ENCODE results near the gene ZNF215.

The ZNF215 gene

DNA sequence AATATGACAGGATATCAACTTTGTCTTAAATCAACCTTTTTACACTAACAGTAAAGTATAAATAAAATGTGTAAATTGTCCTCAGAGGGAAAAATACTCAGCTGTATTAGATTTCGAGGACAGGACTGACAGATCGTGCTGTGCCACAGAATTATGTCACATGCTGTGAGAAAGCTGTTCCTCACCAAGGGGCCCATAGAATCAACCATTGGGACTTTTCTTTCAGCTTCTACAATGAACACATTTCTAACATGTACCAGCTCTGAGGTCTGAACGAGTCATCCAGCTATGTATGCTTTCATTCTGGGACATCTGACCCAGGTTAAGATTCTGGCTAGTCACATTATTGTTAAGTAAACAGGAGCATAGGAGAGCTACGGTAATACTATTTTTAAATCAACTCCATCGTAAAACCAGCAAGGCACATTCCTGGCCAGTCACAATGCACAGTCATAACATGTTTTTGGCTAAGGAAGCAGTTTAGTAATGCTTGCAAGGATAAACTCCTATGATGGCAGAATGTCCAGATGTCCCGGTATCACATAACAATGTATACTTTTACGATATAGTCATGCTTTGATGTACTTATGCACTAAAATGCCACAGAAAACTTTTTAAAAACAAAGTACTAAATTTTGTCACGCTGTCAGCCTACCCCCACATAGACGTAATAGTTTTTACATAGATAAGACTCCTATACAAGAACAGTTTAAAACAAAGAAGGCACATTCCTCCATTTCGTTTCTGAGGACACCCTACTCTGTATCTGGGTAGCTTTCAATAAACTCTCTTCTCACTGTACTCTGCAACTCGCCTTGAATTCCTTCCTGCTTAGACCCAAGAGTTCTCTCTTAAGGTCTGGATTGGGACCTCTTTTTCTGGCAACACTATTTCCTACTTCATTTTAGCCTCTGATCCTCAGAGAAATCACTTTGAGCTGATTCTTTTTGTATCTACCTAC, 66.5 kb downstream of the ZNF215 start:
- no peak for DNase-seq (ENCODE audit: low spot score)
- in situ Hi-C loops (cut with MboI; ENCODE audit: low pct_unique_long_range_greater_than_20kb, low sequenced_read_pairs, unreplicated experiment): no loop called here
- no peak for TF ChIP-seq CTCF (IDR thresholded peaks at IDR 0.05; ENCODE audit: extremely low read depth, insufficient read depth, missing control alignments)

- in situ Hi-C loops (cut with MboI; ENCODE audit: low pct_unique_long_range_greater_than_20kb, low sequenced_read_pairs, unreplicated experiment): no loop called here
- no peak for TF ChIP-seq CTCF (IDR thresholded peaks at IDR 0.05; ENCODE audit: extremely low read depth, insufficient read depth, missing control alignments)
- no peak for DNase-seq (ENCODE audit: low spot score)
Measured at GRCh38 chr11:6995703-6996102, 69.5 kb downstream of the ZNF215 start.

- in situ Hi-C loops (cut with MboI; ENCODE audit: low pct_unique_long_range_greater_than_20kb, low sequenced_read_pairs, unreplicated experiment): no loop called here
- no peak for TF ChIP-seq CTCF (IDR thresholded peaks at IDR 0.05; ENCODE audit: extremely low read depth, insufficient read depth, missing control alignments)
- no peak for DNase-seq (ENCODE audit: low spot score)
Measured at GRCh38 chr11:7004482-7004881, 78.3 kb downstream of the ZNF215 start.

Measured in GM13977 (cell line).